H1 (cell line): Measurements from ENCODE around the gene SIRT7.

Source experiments
- CTCF ChIP-seq, 3 experiments: IDR thresholded peaks; 1 replicate in 2 of 3; 2 replicates in 1 of 3; pipeline versions ENCODE4 v1.5.1 to v1.6.1; 2011; ENCODE audit warnings: low read length in 3 of 3, mild to moderate bottlenecking in 3 of 3, inconsistent platforms in 2 of 3, low read depth in 1 of 3, moderate library complexity in 1 of 3; ENCODE audit not compliant: insufficient read depth in 1 of 3; ENCODE audit errors: control extremely low read depth in 1 of 3
- EZH2 ChIP-seq: fragments of 200-600 bp; sonication (generic); IDR thresholded peaks from 2 replicates; pipeline ENCODE4 v1.7.1; 2012; ENCODE audit warnings: low read depth, mild to moderate bottlenecking, moderate library complexity, low read length, inconsistent platforms; ENCODE audit not compliant: severe bottlenecking
- TAF1 ChIP-seq: IDR thresholded peaks from 2 replicates; pipeline ENCODE4 v1.6.1; 2011; ENCODE audit warnings: mild to moderate bottlenecking, low read depth, low read length

GRCh38 chr17:81940538-81941483 is 22.8 kb upstream of the SIRT7 start:
- TF ChIP-seq TAF1 (no peak), CTCF (IDR thresholded peaks at IDR 0.05; ENCODE audit: control extremely low read depth in 1 of 3, insufficient read depth in 1 of 3, low read depth in 1 of 3, low read length in 3 of 3) (no peak), EZH2 (no peak)
